ENCODE results near the gene ZNF202.
A peak's percentile ranks its signal among the peaks of the same experiment; 100 is the strongest.

The ZNF202 gene

DNA sequence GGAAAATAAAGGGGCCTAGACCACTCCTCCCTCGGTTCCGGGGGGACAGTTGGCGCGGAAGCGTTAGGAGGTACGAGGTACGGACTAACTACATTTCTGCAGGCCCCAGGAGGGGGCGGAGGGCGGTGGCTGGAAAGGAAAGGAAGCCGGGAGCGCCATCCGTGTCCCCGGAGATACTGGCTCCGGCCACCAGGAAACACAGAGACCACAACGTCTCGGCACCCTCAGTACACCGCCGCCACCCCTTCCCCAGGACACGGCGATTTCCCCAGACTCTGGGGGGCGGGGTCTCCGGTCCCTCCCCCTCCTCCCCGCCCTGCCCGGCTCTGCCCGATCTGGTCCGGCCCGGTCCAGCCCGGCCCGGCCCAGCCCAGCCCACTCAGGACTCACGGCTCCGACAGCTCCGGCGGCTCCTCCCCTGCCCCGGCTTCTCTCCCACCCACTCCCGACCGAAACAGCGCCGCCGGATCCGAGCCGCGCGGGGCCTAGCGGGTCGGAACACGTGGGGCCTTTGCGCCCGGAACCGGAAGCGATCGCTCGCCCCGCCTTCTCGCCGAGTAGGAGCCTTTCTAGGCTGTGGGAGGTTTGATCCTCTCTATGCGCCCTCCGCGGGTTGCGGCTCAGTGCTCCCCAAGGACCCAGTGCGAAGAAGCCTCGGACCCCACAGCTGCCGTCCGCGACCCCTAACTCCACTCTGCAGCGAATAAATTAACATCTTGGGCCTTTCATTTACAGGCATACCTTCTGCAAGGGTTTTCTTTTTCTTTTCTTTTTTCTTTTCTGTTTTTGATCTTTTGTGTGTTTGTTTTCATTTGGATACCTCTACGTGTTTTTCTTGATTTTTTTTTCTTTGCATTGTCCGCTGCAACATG, at the start of gene ZNF202:
TSS of gene ZNF202 (minus strand) at position 502 of the 872 bp plus-strand sequence. CDS start 10,772 bp downstream, outside the sequence.
- peak; percentile 90 for DNase-seq (ENCODE audit: low read depth)
- TF ChIP-seq, protein P1, sequence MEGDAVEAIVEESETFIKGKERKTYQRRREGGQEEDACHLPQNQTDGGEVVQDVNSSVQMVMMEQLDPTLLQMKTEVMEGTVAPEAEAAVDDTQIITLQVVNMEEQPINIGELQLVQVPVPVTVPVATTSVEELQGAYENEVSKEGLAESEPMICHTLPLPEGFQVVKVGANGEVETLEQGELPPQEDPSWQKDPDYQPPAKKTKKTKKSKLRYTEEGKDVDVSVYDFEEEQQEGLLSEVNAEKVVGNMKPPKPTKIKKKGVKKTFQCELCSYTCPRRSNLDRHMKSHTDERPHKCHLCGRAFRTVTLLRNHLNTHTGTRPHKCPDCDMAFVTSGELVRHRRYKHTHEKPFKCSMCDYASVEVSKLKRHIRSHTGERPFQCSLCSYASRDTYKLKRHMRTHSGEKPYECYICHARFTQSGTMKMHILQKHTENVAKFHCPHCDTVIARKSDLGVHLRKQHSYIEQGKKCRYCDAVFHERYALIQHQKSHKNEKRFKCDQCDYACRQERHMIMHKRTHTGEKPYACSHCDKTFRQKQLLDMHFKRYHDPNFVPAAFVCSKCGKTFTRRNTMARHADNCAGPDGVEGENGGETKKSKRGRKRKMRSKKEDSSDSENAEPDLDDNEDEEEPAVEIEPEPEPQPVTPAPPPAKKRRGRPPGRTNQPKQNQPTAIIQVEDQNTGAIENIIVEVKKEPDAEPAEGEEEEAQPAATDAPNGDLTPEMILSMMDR (IDR thresholded peaks at IDR 0.05; ENCODE audit: insufficient read depth, low read depth, low read length, missing control alignments) = peak; percentile 16
- peak within 1 kb of the TSS; percentile 91 for H3K4me3 ChIP-seq (ENCODE audit: low read length)

DNA sequence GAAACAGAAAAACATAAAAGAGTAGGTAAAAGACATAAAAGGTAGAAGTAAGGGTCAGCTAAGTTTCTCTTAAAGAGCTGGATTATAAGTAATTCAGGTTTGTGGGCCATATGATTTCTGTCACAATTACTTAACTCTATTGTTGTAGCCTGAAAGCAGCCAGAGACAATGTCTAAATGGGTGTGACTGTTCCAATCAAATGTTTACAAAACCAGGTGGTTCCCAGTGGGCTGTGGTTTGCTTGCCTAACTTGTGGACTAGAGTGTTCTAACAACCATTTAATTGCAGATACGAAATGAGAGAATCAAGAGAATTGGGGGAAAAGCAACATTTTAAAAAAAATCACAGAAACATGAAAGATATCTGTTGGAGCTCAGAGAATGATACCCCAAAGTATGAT, 42.1 kb upstream of the ZNF202 start:
- TF ChIP-seq, protein P1 (IDR thresholded peaks at IDR 0.05; ENCODE audit: insufficient read depth, low read depth, low read length, missing control alignments) = no peak
- peak; percentile 20 for DNase-seq (ENCODE audit: low read depth)
- H3K4me3 ChIP-seq (ENCODE audit: low read length) = no peak overlapping the region

DNA sequence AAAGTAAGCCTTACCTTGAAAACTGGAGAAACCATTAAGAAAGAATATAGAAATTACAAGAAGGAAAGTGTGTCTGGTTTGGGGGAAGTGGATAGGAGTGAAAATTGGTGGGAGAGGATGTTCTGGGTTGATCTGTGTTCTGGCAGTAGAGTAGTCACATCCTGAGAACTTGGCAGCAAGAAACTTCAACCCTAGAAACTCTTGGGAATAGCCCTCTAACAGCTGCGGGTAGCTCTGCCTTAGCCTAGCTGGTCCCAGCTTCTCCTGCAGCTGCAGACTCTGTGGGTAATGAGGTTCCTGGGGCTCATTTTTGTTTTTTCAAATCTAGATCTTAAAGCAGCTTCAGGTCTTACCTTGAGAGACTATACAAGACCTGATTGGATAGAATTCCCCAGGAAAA, 37.1 kb upstream of the ZNF202 start:
- no peak for DNase-seq (ENCODE audit: low read depth)
- TF ChIP-seq, protein P1 (IDR thresholded peaks at IDR 0.05; ENCODE audit: insufficient read depth, low read depth, low read length, missing control alignments) = no peak
- H3K4me3 ChIP-seq (ENCODE audit: low read length) = no peak overlapping the region

DNA sequence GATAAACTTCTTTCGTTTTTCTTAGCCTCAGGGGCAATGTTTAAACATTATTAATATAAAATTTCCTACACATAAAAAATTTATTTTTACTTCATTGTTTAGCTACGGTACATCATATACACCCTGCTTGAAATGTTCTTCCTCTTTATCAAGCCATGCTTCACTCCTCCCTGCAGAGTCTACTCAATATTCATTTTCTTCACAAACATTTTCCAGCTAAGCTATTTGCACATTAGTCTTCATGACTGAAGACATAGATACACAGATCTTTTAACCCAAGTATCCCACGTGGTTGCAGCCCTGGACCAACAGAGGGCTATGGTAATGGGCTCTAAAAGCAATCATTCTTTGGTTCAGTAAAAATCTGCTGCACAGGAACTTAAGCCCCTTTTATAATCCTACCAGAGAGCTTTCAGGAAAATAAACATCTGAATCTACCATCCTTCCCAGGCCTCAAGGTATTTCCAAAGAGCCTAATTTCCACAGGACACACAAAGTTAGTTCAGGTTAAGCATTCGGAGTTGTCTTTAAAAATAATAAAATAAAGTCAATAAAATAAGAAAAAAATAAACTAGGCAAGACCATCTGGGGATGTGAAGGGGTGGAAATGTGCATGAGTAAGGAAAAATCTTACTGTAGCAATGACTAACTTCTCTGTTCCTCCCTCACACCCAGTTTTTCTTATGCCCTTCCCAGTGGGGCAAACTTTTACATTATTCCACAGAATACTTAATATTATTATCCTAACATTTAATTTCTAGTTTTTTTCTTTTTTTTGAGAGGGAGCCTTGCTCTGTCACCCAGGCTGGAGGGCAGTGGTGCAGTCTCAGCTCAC, 34.5 kb upstream of the ZNF202 start:
- H3K4me3 ChIP-seq (ENCODE audit: low read length) = no peak overlapping the region
- no peak for DNase-seq (ENCODE audit: low read depth)
- TF ChIP-seq, protein P1 (IDR thresholded peaks at IDR 0.05; ENCODE audit: insufficient read depth, low read depth, low read length, missing control alignments) = no peak

DNA sequence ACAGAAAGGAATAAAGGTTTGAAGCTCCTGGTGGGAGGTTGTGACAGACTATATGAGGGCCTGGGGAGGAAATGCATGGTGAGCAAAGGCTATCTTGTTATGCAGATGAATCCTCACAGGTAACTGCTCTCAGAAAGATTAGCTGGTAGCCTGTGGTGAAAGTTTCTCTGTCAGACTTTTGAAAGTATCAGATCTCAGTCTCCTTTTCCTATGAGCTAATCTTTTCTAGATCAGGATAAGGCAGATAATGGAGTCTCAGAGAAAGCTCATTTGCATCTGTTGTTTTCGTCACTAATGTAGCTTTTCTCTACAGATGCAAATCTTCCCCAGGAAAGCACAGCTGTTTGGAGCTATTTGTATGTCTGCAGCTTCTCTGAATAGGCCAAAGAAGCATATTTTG, 33.8 kb upstream of the ZNF202 start:
- TF ChIP-seq, protein P1 (IDR thresholded peaks at IDR 0.05; ENCODE audit: insufficient read depth, low read depth, low read length, missing control alignments) = no peak
- DNase-seq (ENCODE audit: low read depth) = no peak
- no peak overlapping the region for H3K4me3 ChIP-seq (ENCODE audit: low read length)

DNA sequence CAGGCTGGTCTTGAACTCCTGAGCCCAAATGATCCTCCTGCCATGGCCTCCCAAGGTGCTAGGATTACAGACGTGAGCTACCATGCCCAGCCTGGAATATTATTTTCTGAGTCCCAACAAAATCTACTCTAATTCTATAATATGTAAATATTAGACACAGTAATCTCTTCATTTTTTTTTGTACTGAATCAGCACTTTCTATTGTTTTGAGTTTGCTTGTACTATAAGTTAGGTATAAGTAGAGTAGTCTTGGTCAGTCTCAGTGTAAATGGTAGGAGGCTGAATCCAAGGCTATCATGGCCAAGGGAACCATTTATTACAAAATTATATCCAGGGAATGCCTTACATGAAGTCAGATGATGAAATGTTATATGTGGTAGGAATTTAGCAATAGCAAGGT, 32.5 kb upstream of the ZNF202 start:
- no peak for DNase-seq (ENCODE audit: low read depth)
- TF ChIP-seq, protein P1 (IDR thresholded peaks at IDR 0.05; ENCODE audit: insufficient read depth, low read depth, low read length, missing control alignments) = no peak
- no peak overlapping the region for H3K4me3 ChIP-seq (ENCODE audit: low read length)
